Astrocyte (in vitro differentiated cells and primary cell): ENCODE results near the gene LCLAT1. TPM values are rescaled to one million over a fixed set of nuclear protein-coding genes. Genes with fewer than 3 reads are reported as not detected.
"Not testable (repeated sequence)": the region's sequence is repeated elsewhere in the genome, so short reads cannot be mapped to it uniquely, and the experiment has no call there.

Source experiments
- DNase-seq: peaks from one replicate; pipeline ENCODE4 v3.0.0-alpha.2; 2010; ENCODE audit warnings: low read depth
- FAIRE-seq: peaks from 2 replicates; lab custom pipeline; 2011; peaks lifted over from hg19 to GRCh38; lab: Jason Lieb, UNC
- H2AFZ ChIP-seq: 2 replicates; pipeline ENCODE4 v1.6.0; 2012; ENCODE audit warnings: low read depth, low read length, inconsistent platforms
- H3K27ac ChIP-seq: 2 replicates; pipeline ENCODE4 v1.5.1; 2011; ENCODE audit warnings: low read depth, low read length, inconsistent platforms
- H3K27me3 ChIP-seq: 2 replicates; pipeline ENCODE4 v1.6.0; 2011; ENCODE audit warnings: low read length, inconsistent platforms; ENCODE audit not compliant: insufficient read depth
- H3K36me3 ChIP-seq: 2 replicates; pipeline ENCODE4 v1.5.1; 2011; ENCODE audit warnings: low read length, inconsistent platforms; ENCODE audit not compliant: insufficient read depth
- H3K4me1 ChIP-seq: 2 replicates; pipeline ENCODE4 v1.5.1; 2011; ENCODE audit warnings: low read length, inconsistent platforms; ENCODE audit not compliant: insufficient read depth
- H3K4me2 ChIP-seq: 2 replicates; pipeline ENCODE4 v1.6.0; 2012; ENCODE audit warnings: low read length, inconsistent platforms
- H3K4me3 ChIP-seq: 2 replicates; pipeline ENCODE4 v1.5.1; 2011; ENCODE audit warnings: low read depth, mild to moderate bottlenecking, low read length, inconsistent platforms; ENCODE audit not compliant: insufficient read depth
- H3K79me2 ChIP-seq: 2 replicates; pipeline ENCODE4 v1.6.0; 2012; ENCODE audit warnings: mild to moderate bottlenecking, low read length, inconsistent platforms; ENCODE audit not compliant: insufficient read depth
- H3K9ac ChIP-seq: 2 replicates; pipeline ENCODE4 v1.6.0; 2012; ENCODE audit warnings: mild to moderate bottlenecking, low read length, inconsistent platforms
- H3K9me3 ChIP-seq: 2 replicates; pipeline ENCODE4 v1.5.1; 2012; ENCODE audit warnings: low read depth, mild to moderate bottlenecking, low read length, inconsistent platforms; ENCODE audit not compliant: insufficient read depth
- H4K20me1 ChIP-seq: 2 replicates; pipeline ENCODE4 v1.6.0; 2012; ENCODE audit warnings: low read length, inconsistent platforms; ENCODE audit not compliant: insufficient read depth
- H3K27ac Mint-ChIP-seq: one replicate; pipeline ENCODE4 v1.8.0; 2021; ENCODE audit warnings: mild to moderate bottlenecking, mixed read lengths; ENCODE audit not compliant: unreplicated experiment
- H3K27me3 Mint-ChIP-seq: one replicate; pipeline ENCODE4 v1.8.0; 2021; ENCODE audit warnings: low read depth, mixed read lengths; ENCODE audit not compliant: unreplicated experiment
- H3K36me3 Mint-ChIP-seq: one replicate; pipeline ENCODE4 v1.8.0; 2021; ENCODE audit warnings: low read depth, mixed read lengths; ENCODE audit not compliant: unreplicated experiment
- H3K4me1 Mint-ChIP-seq: one replicate; pipeline ENCODE4 v1.8.0; 2021; ENCODE audit warnings: low read depth, mixed read lengths; ENCODE audit not compliant: unreplicated experiment
- H3K4me3 Mint-ChIP-seq: one replicate; pipeline ENCODE4 v1.8.0; 2021; ENCODE audit warnings: mild to moderate bottlenecking, moderate library complexity, mixed read lengths; ENCODE audit not compliant: unreplicated experiment
- H3K9me3 Mint-ChIP-seq: one replicate; pipeline ENCODE4 v1.8.0; 2021; ENCODE audit warnings: mild to moderate bottlenecking, mixed read lengths; ENCODE audit not compliant: unreplicated experiment
- CTCF ChIP-seq: IDR thresholded peaks from 2 replicates; pipeline ENCODE4 v1.5.1; 2011; ENCODE audit warnings: low read depth, mild to moderate bottlenecking, inconsistent platforms, low read length, moderate library complexity; ENCODE audit not compliant: insufficient read depth
- EZH2 ChIP-seq: IDR thresholded peaks from 2 replicates; pipeline ENCODE4 v1.6.1; 2012; ENCODE audit warnings: mild to moderate bottlenecking, low read length, inconsistent platforms; ENCODE audit not compliant: insufficient read depth
- total RNA-seq: library from RNA; stranded (reverse); gene quantifications from 2 replicates; pipeline ENCODE4 v1.2.1, GENCODE V29; 2021

The LCLAT1 gene
- total RNA-seq, 1 donor from 2014 or later = 17.5 TPM

- no peak for FAIRE-seq
Observed at GRCh38 chr2:30465171-30465545, 18.1 kb downstream of the LCLAT1 start.

DNA sequence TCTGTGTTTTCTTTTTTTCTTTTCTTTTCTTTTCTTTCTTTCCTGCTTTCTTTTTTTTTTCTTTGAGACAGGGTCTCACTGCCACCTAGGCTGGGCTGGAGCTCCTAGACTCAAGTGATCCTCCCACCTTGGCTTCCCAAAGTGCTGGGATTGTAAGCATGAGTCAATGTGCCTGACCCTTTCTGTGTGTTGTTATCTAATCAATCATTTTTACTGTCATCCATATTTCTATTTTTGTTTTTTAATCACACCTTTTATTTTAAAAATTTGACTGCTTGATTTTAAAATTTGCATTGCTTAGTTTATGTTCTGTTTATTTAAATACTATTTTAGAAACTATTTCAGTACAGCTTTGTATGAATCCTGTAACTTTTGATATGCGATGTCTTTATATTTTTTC lies 19.2 kb downstream of the LCLAT1 start:
- no peaks in the 10 kb centered on the region for H3K27me3 Mint-ChIP-seq
- H3K4me1 Mint-ChIP-seq = no peaks in the 10 kb centered on the region
- DNase-seq (no peak), FAIRE-seq (no peak)
- H3K27ac Mint-ChIP-seq = no peak overlapping the region
- Histone ChIP-seq H3K4me2 (no peak overlapping the region), H3K9ac (no peak overlapping the region), H3K36me3 (no peaks in the 10 kb centered on the region), H3K4me3 (no peak overlapping the region), H4K20me1 (no peaks in the 10 kb centered on the region), H3K4me1 (no peaks in the 10 kb centered on the region), H2AFZ (no peak overlapping the region), H3K27me3 (no peaks in the 10 kb centered on the region), H3K79me2 (peaks cover 30% of the 10 kb centered on the region), H3K27ac (no peak overlapping the region), H3K9me3 (no peaks in the 10 kb centered on the region)
- TF ChIP-seq EZH2 = no peak
- TF ChIP-seq CTCF = no peak
- H3K9me3 Mint-ChIP-seq = peaks cover 3% of the 10 kb centered on the region
- H3K36me3 Mint-ChIP-seq = no peaks in the 10 kb centered on the region
- no peak overlapping the region for H3K4me3 Mint-ChIP-seq

More at GRCh38 chr2:30465171-30465545, 18.1 kb downstream of the LCLAT1 start:
- Histone ChIP-seq H3K79me2 (peaks cover 32% of the 10 kb centered on the region), H3K4me1 (no peaks in the 10 kb centered on the region), H3K4me3 (no peak overlapping the region), H3K27ac (no peak overlapping the region), H3K9ac (no peak overlapping the region), H3K27me3 (no peaks in the 10 kb centered on the region), H3K9me3 (no peaks in the 10 kb centered on the region), H2AFZ (no peak overlapping the region), H4K20me1 (peaks cover 4% of the 10 kb centered on the region), H3K36me3 (no peaks in the 10 kb centered on the region), H3K4me2 (no peak overlapping the region)
- H3K9me3 Mint-ChIP-seq = peaks cover 3% of the 10 kb centered on the region
- no peaks in the 10 kb centered on the region for H3K27me3 Mint-ChIP-seq
- TF ChIP-seq EZH2 (no peak), CTCF (no peak)
- no peak overlapping the region for H3K27ac Mint-ChIP-seq
- no peak overlapping the region for H3K4me3 Mint-ChIP-seq
- no peak for DNase-seq
- H3K36me3 Mint-ChIP-seq = no peaks in the 10 kb centered on the region
- H3K4me1 Mint-ChIP-seq = no peaks in the 10 kb centered on the region

- not testable (repeated sequence) for H3K9me3 Mint-ChIP-seq
Observed at GRCh38 chr2:30467062-30467826, 20.2 kb downstream of the LCLAT1 start.

More at GRCh38 chr2:30467062-30467826, 20.2 kb downstream of the LCLAT1 start:
- not testable (repeated sequence) for H3K27ac Mint-ChIP-seq, H3K4me2 ChIP-seq, H3K27me3 ChIP-seq, H3K4me3 Mint-ChIP-seq, FAIRE-seq, H3K9me3 ChIP-seq, H3K4me3 ChIP-seq, H3K4me1 ChIP-seq, H2AFZ ChIP-seq, DNase-seq, H3K36me3 ChIP-seq, H3K36me3 Mint-ChIP-seq, H3K27ac ChIP-seq, H4K20me1 ChIP-seq, H3K27me3 Mint-ChIP-seq, H3K4me1 Mint-ChIP-seq, H3K9ac ChIP-seq
- peaks cover 24% of the 10 kb centered on the region for H3K79me2 ChIP-seq
